GM23248 (cell line): ENCODE data around the gene MMS19. TPM values are rescaled to one million over a fixed set of nuclear protein-coding genes. Genes with fewer than 3 reads are reported as not detected.
"Not testable (repeated sequence)": the region's sequence is repeated elsewhere in the genome, so short reads cannot be mapped to it uniquely, and the experiment has no call there.

Experiments used
- DNase-seq: peaks from one replicate; pipeline ENCODE4 v3.0.0-alpha.2; 2015
- H2AFZ ChIP-seq: fragments of 200-600 bp; sonication (generic); 2 replicates; pipeline ENCODE4 v1.6.1; 2016; ENCODE audit warnings: antibody characterized with exemption
- H3F3A ChIP-seq: fragments of 200-600 bp; sonication (generic); 2 replicates; pipeline ENCODE4 v1.6.1; 2016; ENCODE audit warnings: mild to moderate bottlenecking, antibody characterized with exemption, mixed run types; ENCODE audit not compliant: insufficient read depth
- H3K27ac ChIP-seq: fragments of 200-600 bp; sonication (generic); 2 replicates; pipeline ENCODE4 v1.5.1; 2016; ENCODE audit warnings: mild to moderate bottlenecking
- H3K27me3 ChIP-seq: fragments of 200-600 bp; sonication (generic); replicated peaks from 2 replicates; pipeline ENCODE4 v1.6.1; 2016; ENCODE audit warnings: mild to moderate bottlenecking; ENCODE audit not compliant: insufficient read depth
- H3K36me3 ChIP-seq: fragments of 200-600 bp; sonication (generic); 2 replicates; pipeline ENCODE4 v1.6.1; 2016; ENCODE audit warnings: low read depth, mild to moderate bottlenecking
- H3K4me1 ChIP-seq: fragments of 200-600 bp; sonication (generic); 2 replicates; pipeline ENCODE4 v1.6.1; 2016; ENCODE audit warnings: mild to moderate bottlenecking; ENCODE audit not compliant: insufficient read depth
- H3K4me2 ChIP-seq: fragments of 200-600 bp; sonication (generic); one replicate; pipeline ENCODE4 v1.6.1; 2016; ENCODE audit warnings: mild to moderate bottlenecking; ENCODE audit not compliant: unreplicated experiment
- H3K4me3 ChIP-seq: fragments of 200-600 bp; sonication (generic); 2 replicates; pipeline ENCODE4 v1.5.1; 2016; ENCODE audit warnings: mild to moderate bottlenecking
- H3K79me2 ChIP-seq: fragments of 200-600 bp; sonication (generic); 2 replicates; pipeline ENCODE4 v1.6.1; 2016; ENCODE audit warnings: mild to moderate bottlenecking; ENCODE audit not compliant: insufficient read depth
- H3K9ac ChIP-seq: fragments of 200-600 bp; sonication (generic); 2 replicates; pipeline ENCODE4 v1.6.1; 2016; ENCODE audit warnings: mild to moderate bottlenecking
- H3K9me2 ChIP-seq: fragments of 200-600 bp; sonication (generic); 2 replicates; pipeline ENCODE4 v1.6.1; 2016; ENCODE audit warnings: mixed run types, mild to moderate bottlenecking, moderate library complexity; ENCODE audit not compliant: insufficient read depth
- H3K9me3 ChIP-seq: fragments of 200-600 bp; sonication (generic); one replicate; pipeline ENCODE4 v1.6.1; 2017; ENCODE audit warnings: low read depth
- H4K20me1 ChIP-seq: fragments of 200-600 bp; sonication (generic); 2 replicates; pipeline ENCODE4 v1.6.0; 2016; ENCODE audit not compliant: insufficient read depth
- EZH2 ChIP-seq: fragments of 200-600 bp; sonication (generic); IDR thresholded peaks from 2 replicates; pipeline ENCODE4 v1.6.1; 2018; ENCODE audit warnings: antibody characterized with exemption, mild to moderate bottlenecking; ENCODE audit not compliant: insufficient read depth, poor library complexity, severe bottlenecking
- EZH2phosphoT487 ChIP-seq: fragments of 200-600 bp; sonication (generic); IDR thresholded peaks from 2 replicates; pipeline ENCODE4 v1.6.1; 2018; ENCODE audit warnings: antibody characterized with exemption, moderate library complexity, mild to moderate bottlenecking, low read depth; ENCODE audit not compliant: insufficient read depth
- WGBS, 2 experiments: methylation state at CpG; one replicate each; pipeline ENCODE4 v1.1.6; 2015 to 2017; ENCODE audit warnings: low lambda C conversion rate in 2 of 2, low coverage in 1 of 2; ENCODE audit errors: missing lambda C conversion rate in 2 of 2; 5-methylcytosine and 5-hydroxymethylcytosine counted together
- in situ Hi-C: fragments of 300-500 bp; cut with MboI; formaldehyde crosslinking; loops from 2 replicates; pipeline ENCODE4 v1.15.0; 2020
- polyA plus RNA-seq: library from polyadenylated mRNA; unstranded; fragments of >200 nt; fragmentation: Nextera tagmentation; extraction: Ambion mirVana; gene quantifications from 2 replicates; pipeline ENCODE4 v1.2.1, GENCODE V29; 2016
- total RNA-seq: library from RNA; depleted of rRNA; stranded (reverse); fragments of >200 nt; shearing (Covaris generic); gene quantifications from 2 replicates; pipeline ENCODE4 v1.2.3, GENCODE V29; 2014

The MMS19 gene
- total and polyA plus RNA-seq, 2 experiments from 2014 or later = 40.0 to 89.7 TPM

- Histone ChIP-seq H2AFZ (no peak overlapping the region), H3K9me3 (no peaks in the 10 kb centered on the region), H3F3A (peaks cover under 1% of the 10 kb centered on the region; the same call in 1 of the 2 replicates), H3K36me3 (peaks cover 28% of the 10 kb centered on the region), H3K9me2 (no peaks in the 10 kb centered on the region), H3K79me2 (peaks cover 97% of the 10 kb centered on the region), H3K27ac (no peak overlapping the region), H3K9ac (no peak overlapping the region), H3K4me1 (peaks cover 11% of the 10 kb centered on the region; the same call in 1 of the 2 replicates), H3K27me3 (no peaks in the 10 kb centered on the region), H4K20me1 (peaks cover 9% of the 10 kb centered on the region; the same call in 1 of the 2 replicates), H3K4me3 (no peak overlapping the region), H3K4me2 (no peak overlapping the region)
- TF ChIP-seq EZH2phosphoT487 (no peak), EZH2 (no peak)
- WGBS, 2 experiments = 91 to 93% methylated on average over 3 of the region's 3 CpGs
- no peak for DNase-seq
- in situ Hi-C loops = no loop called here
Measured at GRCh38 chr10:97483506-97483905, 14.7 kb downstream of the MMS19 start.

- in situ Hi-C loops = no loop called here
- Histone ChIP-seq H3F3A (peaks cover 12% of the 10 kb centered on the region), H3K79me2 (peaks cover 87% of the 10 kb centered on the region)
Measured at GRCh38 chr10:97482381-97482780, 15.8 kb downstream of the MMS19 start.

GRCh38 chr10:97481071-97481470 lies 17.2 kb downstream of the MMS19 start:
- Histone ChIP-seq H3K4me1 (peaks cover 21% of the 10 kb centered on the region), H3K9me2 (no peaks in the 10 kb centered on the region), H3K4me3 (no peak overlapping the region), H3K9ac (no peak overlapping the region), H3K36me3 (peaks cover 42% of the 10 kb centered on the region), H3K4me2 (no peak overlapping the region), H3K79me2 (peaks cover 78% of the 10 kb centered on the region), H3F3A (peaks cover 25% of the 10 kb centered on the region), H3K27me3 (no peaks in the 10 kb centered on the region), H2AFZ (no peak overlapping the region), H4K20me1 (peaks cover 3% of the 10 kb centered on the region; the same call in 1 of the 2 replicates), H3K27ac (no peak overlapping the region), H3K9me3 (no peaks in the 10 kb centered on the region)
- WGBS, 2 experiments = 87 to 91% methylated on average over 4 of the region's 4 CpGs
- no peak for DNase-seq
- TF ChIP-seq EZH2phosphoT487 (no peak), EZH2 (no peak)
- in situ Hi-C loops = no loop called here

More at GRCh38 chr10:97482381-97482780, 15.8 kb downstream of the MMS19 start:
- Histone ChIP-seq H3K4me2 (no peak overlapping the region), H3K36me3 (peaks cover 36% of the 10 kb centered on the region), H4K20me1 (peaks cover 5% of the 10 kb centered on the region; the same call in 1 of the 2 replicates), H2AFZ (no peak overlapping the region), H3K27me3 (no peaks in the 10 kb centered on the region), H3K27ac (no peak overlapping the region), H3K4me1 (peaks cover 11% of the 10 kb centered on the region; the same call in 1 of the 2 replicates), H3K9ac (no peak overlapping the region), H3K9me3 (no peaks in the 10 kb centered on the region), H3K9me2 (no peaks in the 10 kb centered on the region), H3K4me3 (no peak overlapping the region)
- no peak for DNase-seq
- WGBS, 2 experiments = 93 to 97% methylated on average over 1 of the region's 1 CpG
- no peak for TF ChIP-seq EZH2phosphoT487
- TF ChIP-seq EZH2 = no peak

- in situ Hi-C loops = no loop called here
- no peak overlapping the region for H3K4me3 ChIP-seq
- no peak overlapping the region for H3K27ac ChIP-seq
- peaks cover 36% of the 10 kb centered on the region for H3F3A ChIP-seq
- no peaks in the 10 kb centered on the region for H3K9me3 ChIP-seq
- no peak overlapping the region for H3K9ac ChIP-seq
- no peak overlapping the region for H2AFZ ChIP-seq
- H3K79me2 ChIP-seq = peaks cover 67% of the 10 kb centered on the region
- no peak for TF ChIP-seq EZH2
- no peak for TF ChIP-seq EZH2phosphoT487
- no peak for DNase-seq
- H3K4me2 ChIP-seq = no peak overlapping the region
- H3K36me3 ChIP-seq = peaks cover 40% of the 10 kb centered on the region
- 79 to 84% methylated on average over 9 of the region's 9 CpGs for WGBS, 2 experiments
- no peaks in the 10 kb centered on the region for H4K20me1 ChIP-seq
- peaks cover 29% of the 10 kb centered on the region for H3K4me1 ChIP-seq
- no peaks in the 10 kb centered on the region for H3K27me3 ChIP-seq
- no peaks in the 10 kb centered on the region for H3K9me2 ChIP-seq
Measured at GRCh38 chr10:97479939-97480338, 18.3 kb downstream of the MMS19 start.

- H3K9me2 ChIP-seq, H3K4me3 ChIP-seq, DNase-seq, H2AFZ ChIP-seq, H4K20me1 ChIP-seq, H3K4me2 ChIP-seq, in situ Hi-C loops, H3K9ac ChIP-seq, H3K9me3 ChIP-seq, H3K27me3 ChIP-seq, H3K27ac ChIP-seq: not testable (repeated sequence)
- H3K79me2 ChIP-seq = peaks cover 61% of the 10 kb centered on the region
- 99% methylated on average over 4 of the region's 4 CpGs for WGBS, 2 experiments
- peaks cover 42% of the 10 kb centered on the region for H3F3A ChIP-seq
- H3K4me1 ChIP-seq = peaks cover 29% of the 10 kb centered on the region
- peaks cover 45% of the 10 kb centered on the region for H3K36me3 ChIP-seq
Measured at GRCh38 chr10:97479410-97479809, 18.8 kb downstream of the MMS19 start.
